ENCODE data around the gene APLP1. TPM values are rescaled to one million over a fixed set of nuclear protein-coding genes. Genes with fewer than 3 reads are reported as not detected.
A peak's percentile ranks its signal among the peaks of the same experiment; 100 is the strongest.

The APLP1 gene
- total RNA-seq, 1 experiment from 2014 or later, result 15.5 TPM

GRCh38 chr19:35879770-35880317, 11.5 kb downstream of the APLP1 start (continued):
- no peak for TF ChIP-seq E2F1 (CRISPR knock-in tag; IDR thresholded peaks at IDR 0.05)
- TF ChIP-seq KAT7 (CRISPR knock-in tag; IDR thresholded peaks at IDR 0.05; ENCODE audit: borderline replicate concordance), result peak; percentile 73; the same call in 1 of the 2 replicates
- peak; percentile 96 for TF ChIP-seq FOXP4 (CRISPR knock-in tag; IDR thresholded peaks at IDR 0.05)
- 0 out of 2 replicates have a peak, but pooled peaks have one; percentile 28 for TF ChIP-seq TCF7 (CRISPR knock-in tag; IDR thresholded peaks at IDR 0.05; ENCODE audit: low read depth)
- no peak for TF ChIP-seq E2F4 (CRISPR knock-in tag; IDR thresholded peaks at IDR 0.05; ENCODE audit: borderline replicate concordance, low read depth)
- 0 out of 2 replicates have a peak, but pooled peaks have one; percentile 62 for TF ChIP-seq MLX (CRISPR knock-in tag; IDR thresholded peaks at IDR 0.05)
- TF ChIP-seq ARID4B (CRISPR knock-in tag; IDR thresholded peaks at IDR 0.05; ENCODE audit: borderline replicate concordance), result peak; percentile 98
- TF ChIP-seq OVOL2 (CRISPR knock-in tag; IDR thresholded peaks at IDR 0.05; ENCODE audit: borderline replicate concordance), result no peak
- peak; percentile 93 for TF ChIP-seq ZNF232 (CRISPR knock-in tag; IDR thresholded peaks at IDR 0.05)
- TF ChIP-seq FOXK1 (CRISPR knock-in tag; IDR thresholded peaks at IDR 0.05), result peak; percentile 90; the same call in 1 of the 2 replicates
- TF ChIP-seq ETV6 (CRISPR knock-in tag; IDR thresholded peaks at IDR 0.05), result peak; percentile 96
- TF ChIP-seq ATF6 (CRISPR knock-in tag; IDR thresholded peaks at IDR 0.05), result no peak
- peak; percentile 95 for TF ChIP-seq TEAD1 (CRISPR knock-in tag; IDR thresholded peaks at IDR 0.05)
- TF ChIP-seq TEAD4 (CRISPR knock-in tag; IDR thresholded peaks at IDR 0.05), result peak; percentile 70; the same call in 1 of the 2 replicates
- TF ChIP-seq ZNF396 (CRISPR knock-in tag; IDR thresholded peaks at IDR 0.05; ENCODE audit: borderline replicate concordance), result no peak
- TF ChIP-seq GRHL2 (CRISPR knock-in tag; IDR thresholded peaks at IDR 0.05; ENCODE audit: insufficient replicate concordance, severe bottlenecking), result no peak
- TF ChIP-seq ZBTB21 (CRISPR knock-in tag; IDR thresholded peaks at IDR 0.05; ENCODE audit: borderline replicate concordance), result no peak
- no peak for TF ChIP-seq USF2 (CRISPR knock-in tag; IDR thresholded peaks at IDR 0.05)
- no peak for TF ChIP-seq IRF2 (CRISPR knock-in tag; IDR thresholded peaks at IDR 0.05; ENCODE audit: borderline replicate concordance, low read depth)
- no peak for TF ChIP-seq NR1H2 (CRISPR knock-in tag; IDR thresholded peaks at IDR 0.05)
- no peak for TF ChIP-seq PRRX2 (CRISPR knock-in tag; IDR thresholded peaks at IDR 0.05)
- peak; percentile 74; the same call in 1 of the 2 replicates for TF ChIP-seq PREB (CRISPR knock-in tag; IDR thresholded peaks at IDR 0.05; ENCODE audit: borderline replicate concordance)
- peak; percentile 87; the same call in 1 of the 2 replicates for TF ChIP-seq RELA (CRISPR knock-in tag; IDR thresholded peaks at IDR 0.05; ENCODE audit: borderline replicate concordance)
- peak; percentile 86; the same call in 1 of the 2 replicates for TF ChIP-seq CREB1 (CRISPR knock-in tag; IDR thresholded peaks at IDR 0.05)

Data from WTC11 (cell line).